Neural cell (in vitro differentiated cells): ENCODE measurements around the gene TSEN2. TPM values are rescaled to one million over a fixed set of nuclear protein-coding genes. Genes with fewer than 3 reads are reported as not detected.

Source experiments
- H2AFZ ChIP-seq: fragments of 200-600, 300-800 bp; sonication (generic), shearing (Covaris generic); 2 replicates; pipeline ENCODE4 v1.6.0; 2014; ENCODE audit warnings: low read depth, mild to moderate bottlenecking, antibody characterized with exemption, low read length, moderate library complexity
- H3F3A ChIP-seq: fragments of 200-600 bp; shearing (Covaris generic); 2 replicates; pipeline ENCODE4 v1.6.1; 2016; ENCODE audit warnings: mild to moderate bottlenecking, moderate library complexity, mixed read lengths, antibody characterized with exemption, low read length; ENCODE audit not compliant: insufficient read depth, poor library complexity, severe bottlenecking
- H3K27ac ChIP-seq: fragments of 200-600, 300-800 bp; sonication (generic), shearing (Covaris generic); 2 replicates; pipeline ENCODE4 v1.5.1; 2014; ENCODE audit warnings: mild to moderate bottlenecking, low read length, moderate library complexity
- H3K27me3 ChIP-seq: fragments of 300-800, 200-600 bp; sonication (generic), shearing (Covaris generic); 2 replicates; pipeline ENCODE4 v1.6.0; 2014; ENCODE audit warnings: mild to moderate bottlenecking, low read depth, low read length, moderate library complexity; ENCODE audit not compliant: insufficient read depth
- H3K36me3 ChIP-seq: fragments of 300-800, 200-600 bp; sonication (generic), shearing (Covaris generic); 2 replicates; pipeline ENCODE4 v1.5.1; 2014; ENCODE audit warnings: mild to moderate bottlenecking, antibody characterized with exemption, low read length, moderate library complexity; ENCODE audit not compliant: insufficient read depth
- H3K4me2 ChIP-seq: fragments of 300-800, 200-600 bp; sonication (generic), shearing (Covaris generic); 2 replicates; pipeline ENCODE4 v1.6.0; 2014; ENCODE audit warnings: mild to moderate bottlenecking, low read length
- H3K4me3 ChIP-seq: fragments of 300-800, 200-600 bp; sonication (generic), shearing (Covaris generic); 2 replicates; pipeline ENCODE4 v1.5.1; 2014; ENCODE audit warnings: mild to moderate bottlenecking, low read length, moderate library complexity
- H3K79me2 ChIP-seq: fragments of 200-600 bp; shearing (Covaris generic); replicated peaks from 2 replicates; pipeline ENCODE4 v1.6.0; 2014; ENCODE audit warnings: mild to moderate bottlenecking, low read length, moderate library complexity; ENCODE audit not compliant: insufficient read depth
- H3K9ac ChIP-seq: fragments of 300-800, 200-600 bp; sonication (generic), shearing (Covaris generic); 2 replicates; pipeline ENCODE4 v1.6.1; 2016; ENCODE audit warnings: mild to moderate bottlenecking, low read length, mixed read lengths
- H3K9me2 ChIP-seq: fragments of 200-600 bp; shearing (Covaris generic); 2 replicates; pipeline ENCODE4 v1.6.1; 2016; ENCODE audit warnings: mild to moderate bottlenecking, low read length, mixed read lengths; ENCODE audit not compliant: insufficient read depth
- H3K9me3 ChIP-seq: fragments of 200-600, 300-800 bp; sonication (generic), shearing (Covaris generic); 2 replicates; pipeline ENCODE4 v1.6.1; 2016; ENCODE audit warnings: mild to moderate bottlenecking, mixed run types, low read length, moderate library complexity, mixed read lengths
- H4K20me1 ChIP-seq: fragments of 200-600 bp; shearing (Covaris generic); 2 replicates; pipeline ENCODE4 v1.6.1; 2016; ENCODE audit warnings: mild to moderate bottlenecking, mixed run types; ENCODE audit not compliant: insufficient read depth
- CTCF ChIP-seq: fragments of 450-650 bp; IDR thresholded peaks from 2 replicates; pipeline ENCODE4 v1.5.1; 2014; ENCODE audit warnings: antibody characterized with exemption, mild to moderate bottlenecking, moderate library complexity; ENCODE audit not compliant: poor library complexity, severe bottlenecking
- EP300 ChIP-seq: fragments of 450-650 bp; conservative IDR thresholded peaks from 2 replicates; pipeline ENCODE4 v1.6.1; 2014; ENCODE audit warnings: antibody characterized with exemption, mild to moderate bottlenecking, moderate library complexity; ENCODE audit not compliant: poor library complexity, severe bottlenecking
- EZH2 ChIP-seq: fragments of 200-600, 300-800 bp; shearing (Covaris generic), sonication (generic); IDR thresholded peaks from 2 replicates; pipeline ENCODE4 v1.6.1; 2014; ENCODE audit warnings: antibody characterized with exemption, low read length, borderline replicate concordance, mild to moderate bottlenecking; ENCODE audit not compliant: insufficient read depth, poor library complexity, severe bottlenecking
- MXI1 ChIP-seq: fragments of 450-650 bp; conservative IDR thresholded peaks from 2 replicates; pipeline ENCODE4 v1.6.1; 2014; ENCODE audit warnings: antibody characterized with exemption, mild to moderate bottlenecking; ENCODE audit not compliant: poor library complexity, severe bottlenecking
- POLR2AphosphoS5 ChIP-seq: IDR thresholded peaks from 2 replicates; pipeline ENCODE4 v1.6.1; 2012
- RAD21 ChIP-seq: fragments of 450-650 bp; conservative IDR thresholded peaks from 2 replicates; pipeline ENCODE4 v1.6.1; 2014; ENCODE audit warnings: antibody characterized with exemption, mild to moderate bottlenecking, moderate library complexity
- REST ChIP-seq: IDR thresholded peaks from 2 replicates; pipeline ENCODE4 v1.6.1; 2012; ENCODE audit warnings: borderline replicate concordance
- SMC3 ChIP-seq: fragments of 450-650 bp; conservative IDR thresholded peaks from 2 replicates; pipeline ENCODE4 v1.6.1; 2014; ENCODE audit warnings: antibody characterized with exemption, mild to moderate bottlenecking, moderate library complexity; ENCODE audit not compliant: poor library complexity
- TAF1 ChIP-seq: IDR thresholded peaks from 2 replicates; pipeline ENCODE4 v1.6.1; 2012; ENCODE audit warnings: low read depth
- polyA plus RNA-seq: library from polyadenylated mRNA; depleted of rRNA; stranded (reverse); fragments of >200 nt; gene quantifications from 2 replicates; pipeline ENCODE4 v1.2.3, GENCODE V29; 2014

The TSEN2 gene
- polyA plus RNA-seq, 1 donor from 2014 or later: 22.6 TPM

- H4K20me1 ChIP-seq: no peaks in the 10 kb centered on the region
- H3K27me3 ChIP-seq: no peaks in the 10 kb centered on the region
- no peak overlapping the region for H3K4me2 ChIP-seq
- no peaks in the 10 kb centered on the region for H3K9me2 ChIP-seq
- no peak overlapping the region for H3K4me3 ChIP-seq
- TF ChIP-seq REST (no peak), EP300 (no peak), EZH2 (no peak), POLR2AphosphoS5 (no peak), MXI1 (no peak), TAF1 (no peak), RAD21 (no peak), CTCF (no peak), SMC3 (no peak)
- H3K9me3 ChIP-seq: no peaks in the 10 kb centered on the region
- no peak overlapping the region for H3K9ac ChIP-seq
- H3K27ac ChIP-seq: no peak overlapping the region
- no peaks in the 10 kb centered on the region for H3K36me3 ChIP-seq
- no peak overlapping the region for H2AFZ ChIP-seq
- peaks cover 12% of the 10 kb centered on the region for H3K79me2 ChIP-seq
- peaks cover 2% of the 10 kb centered on the region for H3F3A ChIP-seq
These were observed 1.7 kb downstream of the TSEN2 start for GRCh38 chr3:12486001-12486400.

GRCh38 chr3:12486916-12487315, 2.6 kb downstream of the TSEN2 start:
- Histone ChIP-seq H3F3A (peaks cover 2% of the 10 kb centered on the region), H3K9me2 (no peaks in the 10 kb centered on the region), H3K9ac (no peak overlapping the region), H3K4me3 (no peak overlapping the region), H3K27me3 (no peaks in the 10 kb centered on the region), H3K4me2 (no peak overlapping the region), H3K79me2 (peaks cover 12% of the 10 kb centered on the region), H3K27ac (no peak overlapping the region), H3K9me3 (no peaks in the 10 kb centered on the region), H3K36me3 (no peaks in the 10 kb centered on the region), H4K20me1 (no peaks in the 10 kb centered on the region), H2AFZ (no peak overlapping the region)
- TF ChIP-seq REST (no peak), EP300 (no peak), EZH2 (no peak), MXI1 (no peak), SMC3 (no peak), CTCF (no peak), TAF1 (no peak)
